Lower leg skin (tissue), 3 donors: ENCODE results near the gene OR1M1.

ENCODE experiments used
- POLR2A ChIP-seq, 2 donors: fragments of 450-650 bp; IDR thresholded peaks; one replicate each; pipeline ENCODE4 v1.6.1; 2016 to 2017; ENCODE audit warnings: antibody characterized with exemption in 2 of 2, mild to moderate bottlenecking in 1 of 2, moderate library complexity in 1 of 2
- TF ChIP-seq, protein P1 (sequence below), 3 donors: fragments of 450-650 bp; IDR thresholded peaks; one replicate each; pipeline ENCODE4 v1.5.1; 2016; ENCODE audit warnings: antibody characterized with exemption in 3 of 3, mild to moderate bottlenecking in 3 of 3, moderate library complexity in 2 of 3

DNA sequence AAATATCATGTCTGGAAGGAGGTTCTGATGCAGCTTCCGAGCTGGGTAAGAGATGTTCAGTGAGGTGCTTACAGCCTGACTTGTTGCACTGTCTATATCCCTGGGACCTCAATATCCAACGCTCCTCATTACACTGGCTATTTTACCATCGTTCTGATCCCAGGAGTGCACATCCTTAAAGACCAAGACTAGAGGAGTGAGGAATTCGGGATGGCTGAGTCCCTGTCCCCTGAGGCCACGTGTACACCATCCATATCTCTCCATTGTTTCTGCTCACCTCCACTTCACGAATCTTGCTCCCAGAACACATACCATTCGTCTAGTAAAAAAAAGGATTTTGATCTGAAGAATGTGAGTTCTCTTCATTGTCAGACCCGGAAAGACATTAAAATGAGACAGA, 20.5 kb downstream of the OR1M1 start, which contains the start of gene OR7G2:
- TF ChIP-seq, protein P1, sequence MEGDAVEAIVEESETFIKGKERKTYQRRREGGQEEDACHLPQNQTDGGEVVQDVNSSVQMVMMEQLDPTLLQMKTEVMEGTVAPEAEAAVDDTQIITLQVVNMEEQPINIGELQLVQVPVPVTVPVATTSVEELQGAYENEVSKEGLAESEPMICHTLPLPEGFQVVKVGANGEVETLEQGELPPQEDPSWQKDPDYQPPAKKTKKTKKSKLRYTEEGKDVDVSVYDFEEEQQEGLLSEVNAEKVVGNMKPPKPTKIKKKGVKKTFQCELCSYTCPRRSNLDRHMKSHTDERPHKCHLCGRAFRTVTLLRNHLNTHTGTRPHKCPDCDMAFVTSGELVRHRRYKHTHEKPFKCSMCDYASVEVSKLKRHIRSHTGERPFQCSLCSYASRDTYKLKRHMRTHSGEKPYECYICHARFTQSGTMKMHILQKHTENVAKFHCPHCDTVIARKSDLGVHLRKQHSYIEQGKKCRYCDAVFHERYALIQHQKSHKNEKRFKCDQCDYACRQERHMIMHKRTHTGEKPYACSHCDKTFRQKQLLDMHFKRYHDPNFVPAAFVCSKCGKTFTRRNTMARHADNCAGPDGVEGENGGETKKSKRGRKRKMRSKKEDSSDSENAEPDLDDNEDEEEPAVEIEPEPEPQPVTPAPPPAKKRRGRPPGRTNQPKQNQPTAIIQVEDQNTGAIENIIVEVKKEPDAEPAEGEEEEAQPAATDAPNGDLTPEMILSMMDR (IDR thresholded peaks at IDR 0.05) = no peak
- TF ChIP-seq POLR2A (IDR thresholded peaks at IDR 0.05) = no peak
